COLO829 (cell line): ENCODE results near the gene ZNF627.
A peak's percentile ranks its signal among the peaks of the same experiment; 100 is the strongest.
"Not testable (repeated sequence)": the region's sequence is repeated elsewhere in the genome, so short reads cannot be mapped to it uniquely, and the experiment has no call there.

Experiments
- DNase-seq: peaks from one replicate; pipeline ENCODE4 v3.0.0; 2012; ENCODE audit warnings: low spot score

ZNF627 gene

DNA sequence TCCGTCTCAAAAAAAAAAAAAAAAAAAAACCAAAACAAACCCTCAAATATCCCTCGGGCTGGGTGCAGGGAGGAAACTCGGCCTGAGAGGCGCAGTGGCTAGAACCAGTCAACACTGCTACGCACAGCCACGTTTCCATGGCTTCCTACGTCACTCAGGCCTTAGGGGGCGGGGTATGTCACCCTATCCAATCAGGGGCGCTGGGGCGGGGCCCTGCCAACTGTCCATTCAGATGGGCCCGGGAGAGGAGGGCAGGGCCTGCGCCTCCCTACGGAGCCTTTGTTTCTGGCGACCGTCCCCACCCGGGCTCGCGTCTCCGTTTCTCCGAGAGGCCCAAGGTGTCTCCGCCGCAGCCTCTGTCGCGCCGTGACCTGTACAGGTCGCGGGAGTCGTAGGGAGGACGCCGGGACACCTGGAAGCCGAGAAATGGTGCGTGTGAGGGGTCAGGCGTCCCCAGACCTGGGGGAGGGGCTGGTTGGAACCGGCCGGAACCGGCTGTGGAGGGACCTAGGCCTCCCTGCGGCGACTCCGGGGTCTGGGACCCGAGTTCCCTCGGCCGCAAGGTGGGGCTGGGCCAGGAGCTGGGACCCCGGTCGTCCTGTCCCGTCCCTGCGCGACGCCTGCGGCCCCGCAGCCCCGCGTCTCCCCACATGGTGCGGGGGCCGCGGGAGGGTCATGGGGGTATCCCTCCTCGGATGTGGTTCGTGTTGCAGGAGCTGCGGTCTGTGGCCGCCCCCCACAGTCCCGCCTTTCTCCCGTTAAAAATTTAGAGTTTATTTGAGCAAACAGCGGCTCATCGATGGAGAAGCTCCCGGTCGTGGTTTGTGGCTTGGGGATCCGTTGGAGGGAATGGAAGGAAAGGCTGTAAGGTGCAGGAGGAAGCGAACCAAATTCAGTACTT is at the start of gene ZNF627:
Gene ZNF627, plus strand, starts transcription at position 282 of the 901 bp plus-strand sequence. Its CDS starts 145 bp downstream, at position 427.
- peak; percentile 99 for DNase-seq

DNA sequence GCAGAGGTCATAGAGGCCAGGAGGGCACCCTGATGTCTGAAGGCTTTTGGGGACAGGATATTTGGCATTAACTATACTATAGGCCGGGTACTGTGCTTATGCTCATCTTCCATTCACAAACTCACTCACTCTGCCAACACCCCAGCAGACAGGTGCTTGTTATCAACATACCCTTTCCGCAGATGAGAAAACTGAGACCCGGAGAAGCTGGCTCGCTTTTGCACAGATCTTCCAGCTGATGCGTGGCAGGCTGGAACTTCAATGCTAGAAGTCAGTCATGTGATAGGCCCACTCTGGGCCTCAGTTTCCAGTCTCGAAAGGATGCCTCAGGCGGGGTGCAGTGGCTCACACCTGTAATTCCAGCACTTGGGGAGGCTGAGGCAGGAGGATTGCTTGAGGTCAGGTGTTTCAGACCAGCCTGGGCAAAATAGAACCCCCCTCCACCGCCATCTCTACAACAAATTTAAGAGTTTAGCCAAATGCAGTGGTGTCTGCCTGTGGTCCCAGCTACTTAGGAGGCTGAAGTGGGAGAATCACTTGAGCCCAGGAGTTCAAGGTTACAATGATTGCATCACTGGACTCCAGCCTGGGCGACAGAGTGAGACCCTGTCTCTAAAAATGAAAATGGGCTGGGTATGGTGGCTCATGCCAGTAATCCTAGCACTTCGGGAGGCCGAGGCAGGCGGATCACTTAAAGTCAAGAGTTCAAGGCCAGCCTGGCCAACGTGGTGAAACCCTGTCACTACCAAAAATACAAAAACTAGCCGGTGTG is 49.2 kb upstream of the ZNF627 start:
- no peak for DNase-seq

DNA sequence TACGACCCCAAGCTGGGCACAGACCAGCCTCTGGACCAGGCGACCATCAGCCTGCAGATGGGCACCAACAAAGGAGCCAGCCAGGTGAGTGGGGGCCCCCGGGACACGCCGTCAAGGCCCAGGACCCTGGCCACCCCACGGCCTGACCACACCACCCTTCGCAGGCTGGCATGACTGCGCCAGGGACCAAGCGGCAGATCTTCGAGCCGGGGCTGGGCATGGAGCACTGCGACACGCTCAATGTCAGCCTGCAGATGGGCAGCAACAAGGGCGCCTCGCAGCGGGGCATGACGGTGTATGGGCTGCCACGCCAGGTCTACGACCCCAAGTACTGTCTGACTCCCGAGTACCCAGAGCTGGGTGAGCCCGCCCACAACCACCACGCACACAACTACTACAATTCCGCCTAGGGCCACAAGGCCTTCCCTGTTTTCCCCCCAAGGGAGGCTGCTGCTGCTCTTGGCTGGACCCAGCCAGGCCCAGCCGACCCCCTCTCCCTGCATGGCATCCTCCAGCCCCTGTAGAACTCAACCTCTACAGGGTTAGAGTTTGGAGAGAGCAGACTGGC is 47.8 kb upstream of the ZNF627 start:
- no peak for DNase-seq

DNA sequence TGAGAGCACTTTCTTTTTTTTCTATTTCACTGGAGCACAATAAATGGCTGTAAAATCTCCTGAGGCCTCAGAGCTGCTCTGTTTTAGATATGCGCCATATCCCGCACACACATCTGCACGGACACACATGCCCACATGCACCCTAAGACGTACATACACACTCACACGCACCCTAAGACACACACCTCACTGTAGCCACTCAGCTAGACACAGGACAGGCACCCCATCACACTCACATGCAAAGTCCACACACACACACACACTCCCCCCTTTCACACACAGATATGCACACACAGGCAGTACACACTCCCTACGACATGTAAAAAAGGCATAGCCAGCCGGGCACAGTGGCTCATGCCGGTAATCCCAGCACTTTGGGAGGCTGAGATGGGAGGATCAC is 47.0 kb upstream of the ZNF627 start:
- no peak for DNase-seq

DNA sequence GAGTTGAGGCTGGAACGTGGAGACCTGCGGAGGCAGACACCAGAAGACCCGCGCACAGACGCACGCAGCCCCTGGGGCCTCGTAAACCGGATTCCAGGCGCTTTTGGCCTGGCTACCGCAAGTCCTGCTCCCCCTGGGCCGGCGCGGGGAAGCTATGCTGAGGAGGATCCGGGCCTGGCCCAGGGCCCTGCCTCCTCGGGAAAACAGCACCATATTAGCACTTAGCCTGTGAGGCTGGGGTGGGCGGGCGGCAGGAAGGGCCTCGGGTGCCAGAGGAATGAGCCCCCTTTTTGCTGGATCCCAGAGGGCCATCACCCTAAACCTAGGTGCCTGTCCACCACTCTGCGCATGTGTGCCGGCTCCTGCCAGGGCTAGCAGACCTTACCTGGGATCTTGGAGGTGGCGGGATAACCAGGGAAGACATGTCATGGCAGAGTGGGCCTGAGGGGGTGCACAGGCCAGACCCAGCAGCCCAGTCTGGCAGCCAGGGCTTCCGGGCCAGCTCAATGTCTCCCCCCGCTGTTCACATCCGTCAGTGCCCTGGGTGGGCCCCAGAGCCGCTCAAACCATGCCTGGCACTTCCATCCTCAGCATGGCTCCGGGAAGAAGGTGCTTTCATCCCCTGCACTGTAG is 45.6 kb upstream of the ZNF627 start:
- DNase-seq, result no peak

DNA sequence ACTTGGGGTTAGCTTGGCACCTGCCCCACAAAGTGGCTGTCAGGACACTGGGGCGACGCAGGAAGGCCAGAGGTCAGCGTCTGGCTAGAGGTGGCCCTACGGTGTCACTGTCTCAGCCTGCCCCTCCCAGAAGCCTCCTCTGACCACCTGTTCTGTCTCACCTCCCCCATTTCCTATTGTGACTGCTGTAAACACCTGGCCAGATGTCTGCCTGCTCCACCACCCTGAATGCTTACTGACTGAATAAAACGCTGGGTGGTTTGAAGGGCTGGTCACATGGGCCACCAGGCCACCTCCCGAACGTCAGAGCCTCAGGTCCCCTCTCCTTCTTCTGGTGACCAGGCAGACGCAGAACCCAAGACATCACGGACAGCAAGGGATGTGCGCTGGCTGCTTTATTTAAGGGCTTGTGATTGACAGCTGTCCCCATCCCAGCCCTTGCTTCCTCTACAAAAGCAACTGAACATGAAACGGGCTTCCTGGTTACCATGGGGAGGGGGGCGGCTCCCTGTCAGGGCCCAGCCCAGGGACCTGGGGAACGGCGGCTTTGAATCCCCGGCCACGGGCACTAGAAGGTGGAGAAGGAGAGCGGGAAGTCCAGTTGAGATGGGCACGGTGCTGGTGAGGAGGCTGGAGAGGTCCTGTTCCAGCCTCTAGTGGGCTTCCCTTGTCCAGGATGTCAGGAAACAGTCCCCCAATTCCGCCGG is 44.5 kb upstream of the ZNF627 start:
- DNase-seq, result no peak

DNA sequence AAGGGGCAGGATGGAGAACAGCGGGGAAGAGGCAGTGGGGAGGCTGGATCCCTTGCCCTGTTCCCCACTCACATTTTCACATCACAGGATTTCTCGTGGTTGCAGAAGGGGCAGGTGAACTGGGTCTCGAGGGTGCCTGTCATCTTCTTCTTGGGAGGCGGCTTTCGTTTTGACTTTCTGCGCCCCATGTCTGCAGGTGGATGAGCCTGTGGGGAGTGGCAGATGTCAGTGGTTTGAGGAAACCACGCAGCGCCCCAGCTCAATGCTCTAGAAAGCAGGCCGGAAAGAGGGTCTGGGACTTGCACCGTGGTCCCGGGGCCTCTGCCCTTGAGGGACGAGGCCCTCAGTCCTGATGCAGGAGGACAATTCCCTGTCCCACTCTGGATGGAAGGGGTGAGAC is 43.1 kb upstream of the ZNF627 start:
- DNase-seq, result no peak

DNA sequence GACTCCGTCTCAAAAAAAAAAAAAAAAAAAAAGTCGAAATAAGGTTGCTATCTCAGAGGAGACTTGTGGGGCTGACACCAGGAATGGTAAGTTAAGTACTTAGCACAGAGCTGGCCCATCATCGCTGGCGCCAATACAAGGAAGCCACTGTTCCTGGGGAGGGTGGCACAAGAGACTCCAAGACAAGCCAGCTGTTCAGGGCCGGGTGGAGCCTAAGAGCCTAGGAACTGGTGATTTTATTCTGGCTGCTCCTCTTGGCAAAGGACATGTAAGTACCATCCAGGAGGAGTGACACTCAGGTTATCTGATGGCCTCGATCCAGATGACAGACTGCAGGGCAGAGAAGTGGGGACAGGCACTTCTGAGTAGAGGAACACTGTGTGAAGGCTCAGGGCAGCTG is 42.0 kb upstream of the ZNF627 start:
- DNase-seq, result no peak

DNA sequence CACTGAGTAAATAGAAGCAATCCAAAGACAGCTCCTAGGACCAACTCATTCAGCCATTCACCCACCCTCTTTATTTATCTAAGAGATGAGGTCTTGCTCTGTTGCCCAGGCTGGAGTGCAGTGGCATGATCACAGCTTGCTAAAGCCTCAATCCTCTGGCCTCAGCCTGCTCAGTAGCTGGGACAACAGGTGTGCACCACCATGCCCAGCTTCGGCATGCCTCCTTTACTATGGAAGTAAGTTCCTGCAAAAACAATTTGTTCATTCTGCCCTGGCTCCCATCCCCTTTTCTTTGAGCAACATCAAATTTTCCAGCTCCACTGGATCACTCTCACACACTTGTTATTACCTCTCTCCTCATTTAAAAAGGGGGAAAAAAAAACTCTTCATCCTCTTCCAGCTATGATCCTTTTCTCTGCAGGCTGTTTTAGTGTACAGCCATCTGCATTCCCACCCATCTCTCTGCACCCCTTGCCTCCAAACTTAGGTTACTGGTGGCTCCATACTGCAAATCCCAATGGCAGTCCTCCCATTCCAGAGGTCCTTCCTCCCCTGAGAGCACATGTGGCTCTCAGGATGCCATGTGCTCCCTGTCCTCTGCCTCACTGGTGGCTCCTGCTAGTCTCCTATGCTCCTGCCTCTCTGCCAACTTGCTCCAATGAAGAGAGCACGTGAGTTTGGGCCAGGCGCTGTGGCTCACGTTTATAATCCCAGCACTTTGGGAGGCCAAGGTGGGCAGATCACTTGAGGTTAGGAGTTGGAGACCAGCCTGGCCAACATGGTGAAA is 40.5 kb upstream of the ZNF627 start:
- no peak for DNase-seq

DNA sequence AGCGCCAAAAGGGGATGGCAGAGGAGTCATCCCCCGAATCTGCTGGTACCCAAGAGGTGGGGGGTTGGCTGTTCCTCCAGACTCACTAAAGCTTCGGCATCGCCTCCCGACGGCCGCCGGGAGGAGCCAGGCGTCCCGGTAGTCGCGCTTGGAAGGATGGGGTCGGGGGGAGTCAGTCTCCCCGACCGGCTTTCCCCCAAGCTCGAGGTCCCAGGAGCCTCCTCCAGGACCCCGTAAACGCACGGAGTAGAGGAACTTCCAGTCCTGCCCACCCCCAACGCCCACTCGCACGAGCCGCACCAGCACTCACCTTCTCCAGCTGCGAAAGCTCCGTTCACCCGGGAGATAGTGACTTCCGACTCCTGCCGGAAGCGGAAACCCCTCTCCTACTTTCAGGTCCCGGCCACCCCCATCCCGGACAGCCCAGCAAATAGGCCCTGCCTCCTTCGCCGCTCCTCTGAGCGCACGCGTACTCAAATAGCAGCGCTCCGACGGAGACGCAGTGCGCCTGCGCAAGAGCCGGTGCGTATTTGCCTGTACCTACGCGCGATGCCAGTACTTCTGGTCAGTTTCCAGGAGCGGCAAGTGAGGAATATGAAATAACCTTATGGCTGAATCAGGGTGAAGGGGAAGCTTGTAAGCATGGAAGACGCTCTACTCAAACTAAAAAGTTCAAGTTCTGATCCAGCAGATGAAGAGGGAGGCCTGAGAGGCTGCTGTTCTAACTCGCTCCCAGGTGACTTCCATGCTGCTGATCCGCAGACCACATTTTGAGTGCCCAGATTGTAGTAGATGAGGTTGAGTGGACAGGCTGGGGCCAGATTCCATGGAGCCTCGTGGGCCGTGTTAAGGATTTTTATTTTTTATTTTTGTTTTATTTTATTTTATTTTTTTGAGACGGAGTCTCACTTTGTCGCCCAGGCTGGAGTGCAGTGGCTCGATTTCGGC is 38.1 kb upstream of the ZNF627 start, which contains the start of gene ELOF1:
Gene ELOF1, minus strand, starts transcription at position 350 of the 948 bp plus-strand sequence. CDS start 4,883 bp downstream, outside the sequence.
- DNase-seq, result peak; percentile 100

DNA sequence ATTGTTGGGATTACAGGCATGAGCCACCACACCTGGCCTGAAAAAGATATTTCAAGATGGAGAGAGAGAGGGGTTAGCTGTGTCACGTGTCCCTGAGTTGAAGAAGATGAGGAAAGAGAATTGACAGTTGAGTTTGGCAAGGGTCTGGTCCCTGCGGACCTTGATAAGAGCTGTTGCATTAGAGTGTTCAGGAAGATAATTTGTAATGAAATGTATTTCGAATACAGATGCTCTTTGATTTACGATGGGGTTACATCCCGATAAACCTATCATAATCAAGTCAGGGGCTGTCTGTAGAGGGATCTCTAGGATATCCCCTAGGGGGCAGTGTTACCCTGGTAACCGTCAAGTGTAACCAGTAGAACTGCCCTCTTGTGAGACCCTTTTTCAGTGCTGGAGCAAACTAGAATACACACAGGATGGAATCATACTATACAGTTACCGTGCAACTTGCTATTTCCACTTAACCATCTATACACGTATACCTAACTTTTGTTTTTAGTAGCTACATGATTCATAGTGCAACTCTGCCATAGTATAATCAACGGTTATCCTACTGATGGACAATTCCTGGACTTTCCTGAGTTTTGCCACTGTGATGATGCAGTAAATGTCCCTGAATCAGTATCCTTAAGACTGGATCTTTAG is 36.8 kb upstream of the ZNF627 start:
- peak; percentile 83 for DNase-seq

DNA sequence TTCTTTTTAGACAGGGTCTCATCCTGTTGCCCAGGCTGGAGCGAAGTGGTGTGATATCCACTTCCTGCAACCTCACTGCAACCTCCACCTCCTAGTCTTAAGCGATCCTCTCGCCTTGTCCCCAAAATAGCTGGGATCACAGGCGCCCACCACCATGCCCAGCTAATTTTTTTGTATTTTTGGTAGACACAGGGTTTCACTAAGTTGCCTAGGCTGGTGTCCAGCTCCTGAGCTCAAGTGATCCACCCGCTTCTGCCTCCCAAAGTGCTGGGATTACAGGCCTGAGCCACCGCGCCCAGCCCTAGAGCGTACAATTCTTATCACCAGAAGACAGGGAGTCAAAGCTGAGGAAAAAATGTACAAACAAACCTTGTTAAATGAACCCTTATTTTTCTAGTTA is 33.8 kb upstream of the ZNF627 start:
- DNase-seq, result no peak

DNA sequence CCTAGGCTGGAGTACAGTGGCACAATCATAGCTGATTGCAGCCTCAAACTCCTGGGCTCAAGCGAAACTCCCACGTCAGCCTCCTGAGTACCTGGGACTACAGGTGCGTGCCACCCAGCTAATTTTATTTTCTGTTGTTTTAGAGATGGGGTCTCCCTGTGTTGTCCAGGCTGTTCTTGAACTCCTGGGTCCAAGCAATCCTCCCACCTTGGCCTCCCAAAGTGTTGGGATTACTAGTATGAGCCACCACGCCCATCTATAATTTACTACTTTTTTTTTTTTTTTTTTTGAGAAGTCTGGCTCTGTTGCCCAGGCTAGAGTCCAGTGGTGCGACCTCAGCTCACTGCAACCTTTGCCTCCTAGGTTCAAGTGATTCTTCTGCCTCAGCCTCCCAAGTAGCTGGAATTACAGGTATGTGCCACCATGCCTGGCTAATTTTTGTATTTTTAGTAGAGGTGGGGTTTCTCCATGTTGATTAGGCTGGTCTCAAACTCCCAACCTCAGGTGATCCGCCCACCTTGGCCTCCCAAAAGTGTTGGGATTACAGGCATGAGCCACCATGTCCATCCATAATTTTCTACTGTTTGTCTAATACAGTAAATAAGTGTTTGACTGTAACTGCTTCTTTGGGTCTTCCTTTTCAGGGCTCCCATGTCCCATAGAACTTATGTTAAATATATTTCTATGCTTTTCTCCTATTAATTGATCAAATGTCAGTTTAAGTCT is 33.0 kb upstream of the ZNF627 start:
- not testable (repeated sequence) for DNase-seq

DNA sequence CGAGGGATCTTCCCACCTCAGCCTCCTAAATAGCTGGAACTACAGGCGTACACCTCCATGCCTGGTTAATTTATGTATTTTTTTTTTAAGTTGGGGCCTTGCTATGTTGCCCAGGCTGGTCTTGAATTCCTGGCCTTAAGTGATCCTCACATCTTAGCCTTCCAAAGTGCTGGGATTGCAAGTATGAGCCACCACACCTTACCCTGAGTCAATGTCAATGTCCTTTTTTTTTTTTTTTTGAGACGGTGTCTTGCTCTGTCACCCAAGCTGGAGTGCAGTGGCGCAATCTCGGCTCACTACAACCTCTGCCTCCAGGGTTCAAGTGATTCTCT is 31.7 kb upstream of the ZNF627 start:
- DNase-seq, result not testable (repeated sequence)

DNA sequence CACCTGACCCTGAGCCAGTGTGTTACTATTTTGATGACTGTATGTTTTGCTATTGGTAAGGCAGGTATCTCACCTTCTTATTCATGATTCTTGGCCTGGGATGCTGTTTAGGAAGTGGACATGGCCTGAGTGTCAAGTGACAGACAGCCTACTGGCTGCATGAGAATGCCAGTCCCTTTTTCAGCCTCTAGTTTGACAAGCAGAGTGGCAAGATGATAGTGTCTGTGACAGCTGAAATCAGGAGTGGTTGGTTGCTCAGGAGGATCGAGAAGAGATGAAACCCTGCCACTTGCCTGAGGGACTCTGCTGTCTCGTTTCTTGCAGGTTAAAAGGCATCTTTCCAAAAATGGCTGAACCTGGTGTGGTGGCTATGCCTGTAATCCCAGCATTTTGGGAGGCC is 31.1 kb upstream of the ZNF627 start:
- no peak for DNase-seq

DNA sequence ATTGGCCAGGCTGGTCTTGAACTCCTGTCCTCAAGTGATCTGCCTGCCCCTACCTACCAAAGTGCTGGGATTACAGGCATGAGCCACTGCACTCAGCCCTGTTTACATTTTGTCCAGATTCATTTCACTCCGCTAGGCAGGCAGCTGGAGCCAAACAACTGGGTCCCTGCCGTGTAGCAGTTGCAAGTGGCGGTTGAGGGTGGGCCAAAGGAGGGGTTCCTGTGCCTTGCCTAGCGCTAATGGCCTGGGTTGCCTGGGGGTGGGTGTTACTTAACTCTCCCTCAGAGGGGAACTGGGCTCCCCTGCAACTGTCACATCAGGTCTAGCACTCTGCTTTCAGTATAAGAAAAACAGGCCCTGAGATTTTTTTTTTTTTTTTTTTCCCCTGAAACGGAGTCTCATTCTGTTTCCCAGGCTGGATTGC is 27.2 kb upstream of the ZNF627 start:
- no peak for DNase-seq

DNA sequence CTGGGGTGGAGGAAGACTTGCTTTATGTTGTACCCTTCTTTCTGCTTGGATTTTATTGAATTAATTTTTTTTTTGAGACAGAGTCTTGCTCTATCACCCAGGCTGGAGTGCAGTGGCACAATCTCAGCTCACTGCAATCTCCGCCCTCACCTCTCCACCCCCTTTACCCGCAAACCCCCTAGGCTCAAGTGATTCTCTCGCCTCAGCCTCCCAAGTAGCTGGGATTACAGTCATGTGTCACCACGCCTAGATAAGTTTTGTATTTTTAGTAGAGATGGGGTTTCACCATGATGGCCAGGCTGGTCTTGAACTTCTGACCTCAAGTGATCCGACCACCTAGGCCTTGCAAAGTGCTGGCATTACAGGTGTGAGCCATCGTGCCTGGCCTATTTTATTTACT is 23.9 kb upstream of the ZNF627 start:
- DNase-seq, result not testable (repeated sequence)

DNA sequence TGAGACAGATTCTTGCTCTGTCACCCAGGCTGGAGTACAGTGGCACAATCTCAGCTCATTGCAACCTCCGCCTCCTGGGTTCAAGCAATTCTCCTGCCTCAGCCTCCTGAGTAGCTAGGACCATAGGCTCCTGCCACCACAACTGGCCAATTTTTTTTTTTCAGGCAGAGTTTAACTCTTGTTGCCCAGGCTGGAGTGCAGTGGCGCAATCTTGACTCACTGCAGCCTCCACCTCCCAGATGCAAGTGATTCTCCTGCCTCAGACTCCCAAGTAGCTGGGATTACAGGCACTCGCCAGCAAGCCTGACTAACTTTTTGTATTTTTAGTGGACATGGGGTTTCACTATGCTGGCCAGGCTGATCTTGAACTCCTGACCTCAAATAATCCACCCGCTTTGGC is 23.5 kb upstream of the ZNF627 start:
- not testable (repeated sequence) for DNase-seq
